HepG2 (cell line): ENCODE measurements around the gene SENP5. TPM values are rescaled to one million over a fixed set of nuclear protein-coding genes. Genes with fewer than 3 reads are reported as not detected.

Experiments used
- ATF7-NPFF ChIP-seq: sonication (generic); formaldehyde crosslinking; IDR thresholded peaks from 2 replicates; pipeline ENCODE4 v1.8.1; 2023; ENCODE audit warnings: mild to moderate bottlenecking, low read depth, missing genetic modification reagents, moderate library complexity
- CEBPB ChIP-seq: IDR thresholded peaks from 2 replicates; pipeline ENCODE4 v1.6.1; 2011; ENCODE audit warnings: low read depth, low read length, improper control_type of control experiment, borderline replicate concordance
- KDM5B ChIP-seq: sonication (generic); formaldehyde crosslinking; IDR thresholded peaks from 2 replicates; pipeline ENCODE4 v1.4.0; 2020; ENCODE audit warnings: missing genetic modification reagents, mild to moderate bottlenecking, borderline replicate concordance
- KMT2B ChIP-seq: IDR thresholded peaks from 2 replicates; pipeline ENCODE4 v1.6.1; 2016; ENCODE audit warnings: missing genetic modification reagents, missing compliant biosample characterization
- ZFAT ChIP-seq: sonication (generic); formaldehyde crosslinking; conservative IDR thresholded peaks from 2 replicates; pipeline ENCODE4 v1.8.1; 2023; ENCODE audit warnings: missing genetic modification reagents, inconsistent platforms
- ZFP41 ChIP-seq: sonication (generic); formaldehyde crosslinking; IDR thresholded peaks from 2 replicates; pipeline ENCODE4 v1.4.0; 2020; ENCODE audit warnings: mild to moderate bottlenecking, missing genetic modification reagents, borderline replicate concordance
- ZNF362 ChIP-seq: sonication (generic); formaldehyde crosslinking; IDR thresholded peaks from 2 replicates; pipeline ENCODE4 v1.4.0; 2020; ENCODE audit warnings: missing genetic modification reagents, mild to moderate bottlenecking, borderline replicate concordance
- ZNF543 ChIP-seq: sonication (generic); formaldehyde crosslinking; IDR thresholded peaks from 2 replicates; pipeline ENCODE4 v1.4.0; 2020; ENCODE audit warnings: mild to moderate bottlenecking, missing genetic modification reagents
- ZNF549 ChIP-seq: sonication (generic); formaldehyde crosslinking; IDR thresholded peaks from 2 replicates; pipeline ENCODE4 v1.5.0; 2020; ENCODE audit warnings: missing genetic modification reagents
- polyA plus RNA-seq, 8 experiments: library from polyadenylated mRNA; depleted of rRNA in 3 of 8; stranded (reverse) in 7 of 8; unstranded in 1 of 8; fragments of >200 nt; fragmentation: Illumina TruSeq in 4 of 8; extraction: Trizol in 4 of 8; gene quantifications; 2 replicates each; pipeline versions ENCODE4 v1.2.1 to v1.2.3, GENCODE V29; 2011 to 2016; ENCODE audit warnings: low read depth in 4 of 8, missing spikeins in 1 of 8, mixed read lengths in 1 of 8; ENCODE audit not compliant: insufficient read depth in 1 of 8
- total RNA-seq, 5 experiments: library from RNA; depleted of rRNA; stranded (reverse); fragments of >200 nt; fragmentation: Illumina TruSeq; extraction: Trizol; gene quantifications; 2 replicates each; pipeline ENCODE4 v1.2.3, GENCODE V29; 2016; ENCODE audit warnings: low read depth in 1 of 5
- TF ChIP-seq, protein P1 (sequence below): sonication (generic); formaldehyde crosslinking; IDR thresholded peaks from 2 replicates; pipeline ENCODE4 v1.5.0; 2020; ENCODE audit warnings: mild to moderate bottlenecking, missing genetic modification reagents
- TF ChIP-seq, protein P2 (sequence below): sonication (generic); formaldehyde crosslinking; IDR thresholded peaks from 2 replicates; pipeline ENCODE4 v1.9.0; 2022; ENCODE audit warnings: low read depth, missing genetic modification reagents

The SENP5 gene
- total and polyA plus RNA-seq, 2 of the 13 experiments (the other 11 are each of a cell fraction or from before 2014, with no cell fraction given) = 17.6 to 30.9 TPM

- TF ChIP-seq, protein P1, sequence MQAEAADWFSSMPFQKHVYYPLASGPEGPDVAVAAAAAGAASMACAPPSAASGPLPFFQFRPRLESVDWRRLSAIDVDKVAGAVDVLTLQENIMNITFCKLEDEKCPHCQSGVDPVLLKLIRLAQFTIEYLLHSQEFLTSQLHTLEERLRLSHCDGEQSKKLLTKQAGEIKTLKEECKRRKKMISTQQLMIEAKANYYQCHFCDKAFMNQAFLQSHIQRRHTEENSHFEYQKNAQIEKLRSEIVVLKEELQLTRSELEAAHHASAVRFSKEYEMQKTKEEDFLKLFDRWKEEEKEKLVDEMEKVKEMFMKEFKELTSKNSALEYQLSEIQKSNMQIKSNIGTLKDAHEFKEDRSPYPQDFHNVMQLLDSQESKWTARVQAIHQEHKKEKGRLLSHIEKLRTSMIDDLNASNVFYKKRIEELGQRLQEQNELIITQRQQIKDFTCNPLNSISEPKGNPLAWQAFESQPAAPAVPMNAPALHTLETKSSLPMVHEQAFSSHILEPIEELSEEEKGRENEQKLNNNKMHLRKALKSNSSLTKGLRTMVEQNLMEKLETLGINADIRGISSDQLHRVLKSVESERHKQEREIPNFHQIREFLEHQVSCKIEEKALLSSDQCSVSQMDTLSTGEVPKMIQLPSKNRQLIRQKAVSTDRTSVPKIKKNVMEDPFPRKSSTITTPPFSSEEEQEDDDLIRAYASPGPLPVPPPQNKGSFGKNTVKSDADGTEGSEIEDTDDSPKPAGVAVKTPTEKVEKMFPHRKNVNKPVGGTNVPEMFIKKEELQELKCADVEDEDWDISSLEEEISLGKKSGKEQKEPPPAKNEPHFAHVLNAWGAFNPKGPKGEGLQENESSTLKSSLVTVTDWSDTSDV (CRISPR knock-in tag) = peak; percentile 52; the same call in 1 of the 2 replicates
- TF ChIP-seq CEBPB (no peak), ZNF549 (CRISPR knock-in tag) (no peak), ZNF362 (CRISPR knock-in tag) (0 out of 2 replicates have a peak, but pooled peaks have one; percentile 28), KMT2B (CRISPR knock-in tag) (peak; percentile 14; the same call in 1 of the 2 replicates), ZFAT (CRISPR knock-in tag) (no peak), ATF7-NPFF (CRISPR knock-in tag) (peak; percentile 73; the same call in 1 of the 2 replicates), ZNF543 (CRISPR knock-in tag) (peak; percentile 48; the same call in 1 of the 2 replicates), KDM5B (CRISPR knock-in tag) (no peak; the same call in 1 of the 2 replicates), ZFP41 (CRISPR knock-in tag) (peak; percentile 73; the same call in 1 of the 2 replicates)
- TF ChIP-seq, protein P2, sequence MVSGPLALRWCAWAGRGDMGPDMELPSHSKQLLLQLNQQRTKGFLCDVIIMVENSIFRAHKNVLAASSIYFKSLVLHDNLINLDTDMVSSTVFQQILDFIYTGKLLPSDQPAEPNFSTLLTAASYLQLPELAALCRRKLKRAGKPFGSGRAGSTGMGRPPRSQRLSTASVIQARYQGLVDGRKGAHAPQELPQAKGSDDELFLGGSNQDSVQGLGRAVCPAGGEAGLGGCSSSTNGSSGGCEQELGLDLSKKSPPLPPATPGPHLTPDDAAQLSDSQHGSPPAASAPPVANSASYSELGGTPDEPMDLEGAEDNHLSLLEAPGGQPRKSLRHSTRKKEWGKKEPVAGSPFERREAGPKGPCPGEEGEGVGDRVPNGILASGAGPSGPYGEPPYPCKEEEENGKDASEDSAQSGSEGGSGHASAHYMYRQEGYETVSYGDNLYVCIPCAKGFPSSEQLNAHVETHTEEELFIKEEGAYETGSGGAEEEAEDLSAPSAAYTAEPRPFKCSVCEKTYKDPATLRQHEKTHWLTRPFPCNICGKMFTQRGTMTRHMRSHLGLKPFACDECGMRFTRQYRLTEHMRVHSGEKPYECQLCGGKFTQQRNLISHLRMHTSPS = no peak; the same call in 1 of the 2 replicates
These were observed 100.8 kb downstream of the SENP5 start, which contains the start of gene PIGZ (continued) for GRCh38 chr3:196968233-196969133.
